NB4 (cell line): ENCODE results near the gene ALDH1L2.
A peak's percentile ranks its signal among the peaks of the same experiment; 100 is the strongest.

Experiments
- DNase-seq: peaks from one replicate; pipeline ENCODE4 v3.0.0; 2010; ENCODE audit warnings: low read depth
- H3K4me3 ChIP-seq: one replicate; pipeline ENCODE4 v1.5.1; 2011; ENCODE audit warnings: mild to moderate bottlenecking, low read depth, low read length, moderate library complexity
- MYC ChIP-seq: IDR thresholded peaks from 2 replicates; pipeline ENCODE4 v1.6.1; 2011; ENCODE audit warnings: low read depth, low read length
- POLR2A ChIP-seq: IDR thresholded peaks from 2 replicates; pipeline ENCODE4 v1.6.1; 2011; ENCODE audit warnings: mild to moderate bottlenecking; ENCODE audit not compliant: insufficient read length; ENCODE audit errors: extremely low read depth
- TF ChIP-seq, protein P1 (sequence below): IDR thresholded peaks from one replicate; pipeline ENCODE4 v1.5.1; 2012; ENCODE audit warnings: low read depth, low read length
- TF ChIP-seq, protein P2 (sequence below): IDR thresholded peaks from 2 replicates; pipeline ENCODE4 v1.6.1; 2011; ENCODE audit warnings: low read depth, low read length

The ALDH1L2 gene

DNA sequence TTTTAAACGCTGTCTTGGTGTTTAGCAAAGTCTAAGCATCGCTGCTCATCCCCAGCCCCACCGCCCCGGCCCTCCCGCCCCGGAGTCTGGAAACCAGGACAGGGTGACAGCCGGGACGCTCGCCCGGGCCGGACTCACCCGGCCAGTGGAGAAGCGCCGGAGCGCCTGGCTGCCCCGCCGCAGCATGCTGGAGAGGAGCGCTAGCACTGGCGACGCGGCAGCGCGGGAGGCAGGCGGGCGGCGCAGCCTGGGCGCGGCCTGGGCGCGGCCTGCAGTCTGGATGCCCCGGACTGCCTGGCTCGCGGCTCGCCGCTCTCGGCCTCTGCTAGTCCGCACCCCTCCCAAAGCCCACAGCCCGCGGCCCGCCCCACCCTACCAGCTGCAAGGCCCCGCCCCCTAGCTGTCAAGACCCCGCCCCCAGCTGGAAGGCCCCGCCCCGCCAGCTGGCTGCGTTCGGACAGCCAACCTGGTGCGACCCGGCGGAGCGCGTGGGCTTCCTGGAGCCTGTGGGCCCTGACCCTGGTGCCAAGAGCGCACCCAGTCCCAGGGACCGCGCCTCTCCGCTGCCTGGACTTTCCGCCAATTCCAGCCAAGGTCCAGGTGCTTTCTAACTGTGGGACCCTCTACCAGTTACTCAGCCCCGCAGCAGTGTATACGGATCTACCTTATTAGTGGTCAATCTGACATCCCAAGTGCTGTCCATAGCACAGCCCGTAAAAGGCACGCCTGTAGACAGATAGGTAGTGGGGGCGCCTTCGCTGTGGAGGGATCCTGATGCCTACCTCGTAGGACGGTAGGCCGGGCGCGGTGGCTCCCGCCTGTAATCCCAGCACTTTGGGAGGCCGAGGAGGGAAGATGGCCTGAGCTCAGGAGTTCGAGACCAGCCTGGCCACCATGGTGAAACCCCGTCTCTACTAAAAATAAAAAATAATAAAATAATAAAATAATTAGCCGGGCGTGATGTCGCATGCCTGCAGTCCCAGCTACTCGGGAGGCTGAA is at the start of gene ALDH1L2:
TSS of gene ALDH1L2 (minus strand) at position 208 of the 1,000 bp plus-strand sequence. CDS start at position 186, 22 bp downstream.
- DNase-seq, result peak; percentile 81

DNA sequence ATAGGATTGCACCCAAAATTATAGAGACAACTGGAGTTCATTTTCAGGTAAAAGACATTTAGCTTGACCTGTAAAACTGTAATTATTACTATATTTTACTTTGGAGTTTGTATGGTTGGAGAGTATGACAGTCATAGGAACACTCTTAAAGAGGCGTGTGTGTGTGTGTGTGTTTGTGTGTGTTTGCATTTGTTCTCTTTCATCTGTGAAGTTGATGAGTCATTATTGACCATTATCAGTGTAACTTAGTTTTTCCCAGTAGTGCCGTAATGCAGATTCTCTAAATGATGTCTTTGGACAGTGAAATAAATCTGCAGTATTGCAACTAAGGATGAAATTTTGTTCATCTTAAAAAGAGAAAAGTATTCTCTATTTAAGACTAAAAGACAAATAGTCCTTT is 36.3 kb upstream of the ALDH1L2 start:
- TF ChIP-seq, protein P1, sequence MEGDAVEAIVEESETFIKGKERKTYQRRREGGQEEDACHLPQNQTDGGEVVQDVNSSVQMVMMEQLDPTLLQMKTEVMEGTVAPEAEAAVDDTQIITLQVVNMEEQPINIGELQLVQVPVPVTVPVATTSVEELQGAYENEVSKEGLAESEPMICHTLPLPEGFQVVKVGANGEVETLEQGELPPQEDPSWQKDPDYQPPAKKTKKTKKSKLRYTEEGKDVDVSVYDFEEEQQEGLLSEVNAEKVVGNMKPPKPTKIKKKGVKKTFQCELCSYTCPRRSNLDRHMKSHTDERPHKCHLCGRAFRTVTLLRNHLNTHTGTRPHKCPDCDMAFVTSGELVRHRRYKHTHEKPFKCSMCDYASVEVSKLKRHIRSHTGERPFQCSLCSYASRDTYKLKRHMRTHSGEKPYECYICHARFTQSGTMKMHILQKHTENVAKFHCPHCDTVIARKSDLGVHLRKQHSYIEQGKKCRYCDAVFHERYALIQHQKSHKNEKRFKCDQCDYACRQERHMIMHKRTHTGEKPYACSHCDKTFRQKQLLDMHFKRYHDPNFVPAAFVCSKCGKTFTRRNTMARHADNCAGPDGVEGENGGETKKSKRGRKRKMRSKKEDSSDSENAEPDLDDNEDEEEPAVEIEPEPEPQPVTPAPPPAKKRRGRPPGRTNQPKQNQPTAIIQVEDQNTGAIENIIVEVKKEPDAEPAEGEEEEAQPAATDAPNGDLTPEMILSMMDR, result no peak
- TF ChIP-seq MYC (no peak), POLR2A (no peak)
- TF ChIP-seq, protein P2, sequence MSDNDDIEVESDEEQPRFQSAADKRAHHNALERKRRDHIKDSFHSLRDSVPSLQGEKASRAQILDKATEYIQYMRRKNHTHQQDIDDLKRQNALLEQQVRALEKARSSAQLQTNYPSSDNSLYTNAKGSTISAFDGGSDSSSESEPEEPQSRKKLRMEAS, result no peak
- H3K4me3 ChIP-seq, result no peak overlapping the region
- no peak for DNase-seq

More for the DNA sequence above, at the start of gene ALDH1L2:
- TF ChIP-seq POLR2A (no peak), MYC (no peak)
- TF ChIP-seq, protein P1, result no peak
- TF ChIP-seq, protein P2, result no peak
- H3K4me3 ChIP-seq, result peak within 1 kb of the TSS; percentile 65

DNA sequence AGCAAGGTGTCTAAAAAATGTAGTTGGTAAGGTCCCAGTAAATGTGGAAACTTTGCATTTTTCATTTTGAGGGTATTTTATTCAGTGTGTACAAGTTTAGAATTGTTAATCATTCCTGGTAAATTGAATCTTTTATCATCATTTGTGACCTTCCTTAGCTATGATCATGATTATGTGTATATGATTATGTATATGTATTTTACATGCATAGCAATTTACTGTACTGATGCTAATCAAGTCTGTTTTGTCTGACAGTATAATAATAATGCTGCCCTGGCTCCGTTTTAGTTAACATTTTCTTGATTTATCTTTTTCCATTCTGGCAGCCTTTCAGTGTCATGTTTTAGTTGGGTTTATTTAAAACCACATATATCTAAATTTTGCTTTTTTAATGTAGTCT is 32.7 kb upstream of the ALDH1L2 start:
- DNase-seq, result no peak
- H3K4me3 ChIP-seq, result no peak overlapping the region
- TF ChIP-seq, protein P2, result no peak
- no peak for TF ChIP-seq POLR2A

DNA sequence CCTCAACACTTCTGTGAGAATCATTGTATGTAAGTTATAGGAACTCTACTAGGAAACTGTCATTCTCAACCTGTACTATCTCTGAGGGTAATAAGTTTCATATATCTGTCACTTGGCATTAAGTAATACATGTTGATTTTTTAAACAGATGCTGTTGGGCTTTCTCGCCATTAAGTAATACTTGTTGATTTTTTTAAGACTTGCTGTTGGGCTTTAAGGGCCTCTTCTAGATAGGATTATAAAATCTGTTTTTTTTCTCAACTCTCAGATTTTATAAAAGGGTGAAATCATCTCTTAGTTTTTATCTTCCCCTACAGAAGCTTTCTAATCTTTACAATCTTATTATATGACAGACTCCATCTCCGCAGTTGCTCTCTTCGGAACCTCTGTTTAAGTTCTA is 28.8 kb upstream of the ALDH1L2 start:
- no peak overlapping the region for H3K4me3 ChIP-seq
- no peak for DNase-seq
- TF ChIP-seq MYC, result no peak
- TF ChIP-seq, protein P1, result no peak
- no peak for TF ChIP-seq POLR2A
- TF ChIP-seq, protein P2, result no peak

DNA sequence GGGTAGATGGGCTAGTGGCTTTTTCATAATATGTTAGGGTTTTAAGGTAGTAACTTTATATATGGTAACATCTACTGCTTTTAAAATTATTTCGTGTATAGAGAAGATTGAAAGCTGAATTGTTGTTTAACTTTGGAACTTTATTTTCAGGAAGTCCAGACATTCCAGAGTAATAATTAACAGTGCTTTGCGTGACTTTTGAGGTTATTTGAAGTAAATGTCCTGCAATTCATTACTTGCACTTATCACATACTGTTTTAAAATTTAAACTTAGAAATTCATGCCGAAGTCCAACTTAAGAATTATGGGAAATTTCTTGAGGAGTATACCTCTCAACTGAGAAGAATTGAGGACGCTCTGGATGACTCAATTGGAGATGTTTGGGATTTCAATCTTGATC is 26.6 kb upstream of the ALDH1L2 start:
- peak overlapping the region; percentile 84 for H3K4me3 ChIP-seq
- DNase-seq, result no peak
- TF ChIP-seq, protein P2, result no peak
- TF ChIP-seq, protein P1, result no peak
- TF ChIP-seq POLR2A, result no peak
- TF ChIP-seq MYC, result no peak
